GM19452 (cell line): ENCODE results near the gene PALLD.

Source experiments
- ATAC-seq: cut with Tn5 transposase; IDR thresholded peaks from one replicate; pipeline ENCODE4 v1.9.1; 2021; ENCODE audit not compliant: unreplicated experiment

The PALLD gene

DNA sequence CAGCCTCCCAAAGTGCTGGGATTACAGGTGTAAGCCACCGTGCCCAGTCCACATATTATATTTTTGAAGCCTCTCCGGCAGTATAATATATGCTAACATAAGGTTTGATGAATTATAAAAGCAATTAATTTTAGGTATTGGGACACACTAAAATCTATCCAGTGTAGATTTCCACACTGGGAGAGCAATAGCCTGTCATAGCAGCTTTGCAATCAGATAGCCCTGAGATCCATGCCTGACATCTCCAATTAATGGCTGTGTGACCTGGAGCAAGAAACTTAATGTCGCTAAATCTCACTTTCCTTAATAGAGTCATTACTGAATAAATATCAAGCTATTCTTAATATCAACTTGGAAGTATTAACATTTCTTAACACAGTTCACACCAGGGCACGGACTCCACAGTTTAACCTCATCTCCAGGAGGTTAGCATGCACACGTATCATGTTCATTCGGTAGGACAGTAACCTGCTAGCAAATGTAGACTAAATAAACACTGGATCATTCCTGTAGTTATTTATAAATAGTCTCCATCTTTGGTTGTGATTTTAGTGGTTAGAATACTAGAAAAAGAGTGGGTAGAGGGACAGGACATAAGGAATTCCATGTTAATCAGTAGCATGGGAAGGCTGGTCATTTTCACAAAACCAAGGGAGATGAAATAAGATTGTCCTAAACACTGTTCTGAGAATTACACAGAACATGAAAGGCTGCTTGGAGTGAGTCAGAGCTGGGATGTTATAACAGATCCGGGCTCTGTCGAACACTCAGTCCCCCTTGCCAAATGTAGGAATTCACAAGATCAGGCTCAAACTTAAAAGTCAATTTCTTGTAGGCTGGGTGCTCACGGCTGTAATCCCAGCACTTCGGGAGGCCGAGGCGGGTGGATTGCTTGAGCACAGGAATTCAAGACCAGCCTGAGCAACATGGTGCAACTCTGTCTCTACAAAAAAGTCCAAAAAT lies 254.7 kb downstream of the PALLD start:
- ATAC-seq: no peak

GRCh38 chr4:168755598-168756477 lies 259.0 kb downstream of the PALLD start:
- no peak for ATAC-seq

- ATAC-seq: no peak
These were observed 260.6 kb downstream of the PALLD start for GRCh38 chr4:168757500-168757899.

DNA sequence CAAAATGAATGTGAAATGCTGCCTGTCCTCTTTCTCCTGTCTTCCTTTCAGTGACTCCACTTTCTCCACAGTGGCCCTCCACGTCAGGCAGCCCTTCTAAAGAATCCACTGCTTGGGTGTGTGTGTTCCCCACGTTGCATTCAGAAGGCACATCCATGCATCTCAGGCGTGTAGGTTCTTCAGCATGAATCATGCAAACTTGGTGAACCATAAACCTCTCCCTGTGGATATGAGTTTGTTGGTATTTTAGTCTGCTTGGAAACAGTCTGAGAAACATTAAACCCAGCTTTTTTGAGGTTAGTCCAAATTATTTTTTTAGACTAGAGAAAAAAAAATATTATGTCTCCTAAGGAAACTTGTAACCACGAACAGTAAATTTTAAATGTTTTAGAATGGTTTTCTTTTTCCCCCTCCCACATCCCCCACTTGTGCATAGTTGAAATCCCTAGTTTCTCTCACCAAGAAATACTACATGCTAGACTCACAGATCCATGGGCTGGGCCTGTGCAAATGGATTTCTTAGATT lies 261.6 kb downstream of the PALLD start:
- no peak for ATAC-seq

GRCh38 chr4:168759321-168759720 lies 262.5 kb downstream of the PALLD start:
- no peak for ATAC-seq

DNA sequence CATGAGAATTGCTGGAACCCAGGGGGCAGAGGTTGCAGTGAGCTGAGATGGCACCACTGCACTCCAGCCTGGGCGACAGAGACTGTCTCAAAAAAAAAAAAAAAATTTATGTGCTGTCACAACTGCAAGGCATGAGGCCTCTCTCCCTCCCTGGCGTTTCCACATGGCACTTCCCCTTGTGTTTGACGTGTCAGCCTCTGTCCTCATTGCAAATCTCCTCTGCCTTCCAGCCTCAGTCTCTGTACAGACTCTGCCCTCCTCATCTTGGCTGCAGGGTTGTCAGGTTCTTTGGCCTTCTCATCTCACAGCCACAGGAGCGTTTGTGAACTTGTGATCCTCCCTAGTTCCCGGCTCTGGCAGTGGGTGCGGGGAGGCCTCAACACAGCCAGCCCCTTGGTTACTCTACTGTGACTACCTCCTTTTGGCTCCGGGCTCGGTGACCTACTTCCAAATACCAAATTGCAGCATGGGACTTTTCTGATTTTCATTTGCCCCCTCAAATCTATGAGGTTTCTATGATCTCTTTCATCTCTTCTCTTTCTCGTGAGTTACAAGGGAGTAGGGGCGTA lies 263.2 kb downstream of the PALLD start:
- no peak for ATAC-seq

- ATAC-seq: no peak
These were observed 264.2 kb downstream of the PALLD start for GRCh38 chr4:168761066-168761465.

- ATAC-seq: no peak
These were observed 268.5 kb downstream of the PALLD start for GRCh38 chr4:168765322-168765721.

GRCh38 chr4:168765726-168766125 lies 268.9 kb downstream of the PALLD start:
- no peak for ATAC-seq

GRCh38 chr4:168766604-168767316 lies 269.9 kb downstream of the PALLD start:
- no peak for ATAC-seq

- ATAC-seq: no peak
These were observed 272.6 kb downstream of the PALLD start for GRCh38 chr4:168769416-168769815.

DNA sequence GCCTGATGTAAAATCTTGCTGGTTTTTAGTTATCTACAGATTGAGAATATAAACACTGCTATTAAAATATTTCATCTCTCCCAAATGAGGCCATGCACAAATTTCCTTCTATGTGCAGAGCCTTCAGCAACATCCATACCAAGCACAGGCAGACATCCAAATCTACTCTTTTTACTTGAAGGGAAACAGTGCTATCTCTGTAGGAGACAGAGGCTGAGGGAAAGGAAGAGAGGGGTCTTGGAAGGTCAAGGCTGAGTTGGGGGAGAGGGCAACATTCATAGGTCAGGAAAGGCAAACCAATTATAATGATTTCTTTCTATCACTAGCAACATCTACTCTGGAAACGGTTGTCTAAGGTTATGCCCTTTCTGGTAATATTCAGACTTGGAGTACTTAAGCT lies 273.0 kb downstream of the PALLD start:
- no peak for ATAC-seq

DNA sequence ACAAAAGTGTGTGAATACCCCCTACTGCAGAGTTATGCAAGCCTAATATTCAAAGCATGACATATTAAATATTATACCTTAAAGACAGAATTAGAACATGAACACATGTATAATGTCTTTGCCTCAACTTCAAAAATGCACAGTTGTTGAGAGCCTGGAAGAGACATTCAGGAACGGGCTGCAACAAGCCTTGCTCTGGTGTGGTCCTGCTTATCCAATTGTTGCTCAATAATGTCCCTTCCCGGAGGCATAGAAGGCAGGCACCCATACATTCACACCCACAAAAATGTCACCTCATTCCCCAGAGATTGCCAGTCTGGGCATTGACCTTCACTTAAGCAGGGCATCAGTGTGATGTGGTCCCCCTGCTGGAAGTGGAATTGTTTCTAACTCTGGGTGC lies 274.4 kb downstream of the PALLD start:
- no peak for ATAC-seq

GRCh38 chr4:168773388-168774195 lies 276.7 kb downstream of the PALLD start:
- ATAC-seq: no peak

GRCh38 chr4:168776382-168776781 lies 279.5 kb downstream of the PALLD start:
- no peak for ATAC-seq

- no peak for ATAC-seq
These were observed 280.6 kb downstream of the PALLD start for GRCh38 chr4:168777277-168777965.

DNA sequence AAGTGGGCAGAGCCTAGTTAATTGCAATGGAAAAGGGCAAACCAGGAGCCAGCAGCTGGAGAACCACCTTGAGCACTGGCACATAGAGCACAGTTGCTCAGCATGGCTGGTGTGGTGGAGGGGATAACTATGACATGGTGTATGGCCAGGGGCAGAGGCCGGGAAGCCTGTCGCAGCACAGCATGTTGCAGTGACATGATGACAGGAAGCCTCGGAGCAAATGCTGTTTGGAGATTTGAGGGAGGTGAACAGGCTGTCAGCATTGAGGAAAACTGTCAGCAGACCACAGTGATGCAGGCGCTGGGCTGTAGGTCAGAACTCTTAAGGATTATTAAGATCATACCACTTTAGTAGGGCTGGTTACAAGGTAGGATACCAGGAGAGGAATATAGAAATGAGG lies 284.5 kb downstream of the PALLD start:
- no peak for ATAC-seq

DNA sequence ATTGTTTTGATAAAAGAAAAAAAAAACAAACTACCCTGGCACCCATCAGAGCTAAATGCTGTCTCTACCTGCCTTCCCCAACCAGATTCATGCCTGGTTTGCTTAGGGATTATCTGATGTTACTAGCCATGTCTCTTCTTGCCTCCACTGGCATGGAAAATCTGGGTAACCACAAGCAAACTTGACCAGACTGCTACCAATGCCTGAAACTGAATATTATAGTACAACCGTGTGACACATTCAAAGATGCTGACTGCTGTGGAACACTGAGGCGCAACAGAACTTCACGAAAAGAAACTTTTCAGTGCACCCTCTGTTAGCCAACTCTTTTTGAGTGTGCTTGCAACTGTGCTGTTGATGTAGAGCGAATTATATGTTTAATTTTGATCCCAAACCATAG lies 285.1 kb downstream of the PALLD start:
- ATAC-seq: no peak

GRCh38 chr4:168782439-168782838 lies 285.6 kb downstream of the PALLD start:
- ATAC-seq: no peak
